Neural progenitor cell (in vitro differentiated cells): ENCODE results near the gene LRCH4. TPM values are rescaled to one million over a fixed set of nuclear protein-coding genes. Genes with fewer than 3 reads are reported as not detected.

Experiments
- DNase-seq: peaks from one replicate; pipeline ENCODE4 v3.0.0-alpha.2; 2016; ENCODE audit warnings: low spot score
- H2AFZ ChIP-seq: fragments of 200-600 bp; sonication (generic); replicated peaks from 2 replicates; pipeline ENCODE4 v1.6.1; 2016; ENCODE audit warnings: antibody characterized with exemption
- H3F3A ChIP-seq: fragments of 200-600 bp; sonication (generic); 2 replicates; pipeline ENCODE4 v1.6.1; 2016; ENCODE audit warnings: antibody characterized with exemption, low read depth
- H3K27ac ChIP-seq: fragments of 200-600 bp; sonication (generic); 2 replicates; pipeline ENCODE4 v1.5.1; 2016; ENCODE audit warnings: mild to moderate bottlenecking
- H3K27me3 ChIP-seq: fragments of 200-600 bp; sonication (generic); 2 replicates; pipeline ENCODE4 v1.6.1; 2016; ENCODE audit warnings: mild to moderate bottlenecking, moderate library complexity
- H3K36me3 ChIP-seq: fragments of 200-600 bp; sonication (generic); 2 replicates; pipeline ENCODE4 v1.5.1; 2016
- H3K4me1 ChIP-seq: fragments of 200-600 bp; sonication (generic); 2 replicates; pipeline ENCODE4 v1.6.1; 2016; ENCODE audit warnings: mixed run types
- H3K4me2 ChIP-seq: fragments of 200-600 bp; sonication (generic); 2 replicates; pipeline ENCODE4 v1.6.1; 2016
- H3K4me3 ChIP-seq: fragments of 200-600 bp; sonication (generic); 2 replicates; pipeline ENCODE4 v1.5.1; 2016
- H3K79me2 ChIP-seq: fragments of 200-600 bp; sonication (generic); 2 replicates; pipeline ENCODE4 v1.6.1; 2016; ENCODE audit warnings: low read depth
- H3K9ac ChIP-seq: fragments of 200-600 bp; sonication (generic); 2 replicates; pipeline ENCODE4 v1.6.1; 2016
- H3K9me3 ChIP-seq: fragments of 200-600 bp; sonication (generic); 2 replicates; pipeline ENCODE4 v1.5.1; 2016; ENCODE audit warnings: low read depth
- H4K20me1 ChIP-seq: fragments of 200-600 bp; sonication (generic); 2 replicates; pipeline ENCODE4 v1.6.1; 2016; ENCODE audit warnings: low read depth
- H3K27ac Mint-ChIP-seq: 3 replicates; pipeline ENCODE4 v1.8.0; 2021; ENCODE audit warnings: mixed read lengths
- H3K27me3 Mint-ChIP-seq: 2 replicates; pipeline ENCODE4 v1.8.0; 2022; ENCODE audit warnings: low read depth, mild to moderate bottlenecking, inconsistent platforms, moderate library complexity, mixed read lengths; ENCODE audit not compliant: insufficient read depth
- H3K36me3 Mint-ChIP-seq: 3 replicates; pipeline ENCODE4 v1.8.0; 2021; ENCODE audit warnings: mixed read lengths
- H3K4me1 Mint-ChIP-seq: 3 replicates; pipeline ENCODE4 v1.8.0; 2021; ENCODE audit warnings: mixed read lengths
- H3K4me3 Mint-ChIP-seq: 3 replicates; pipeline ENCODE4 v1.8.0; 2021; ENCODE audit warnings: mild to moderate bottlenecking, moderate library complexity, mixed read lengths
- H3K9me3 Mint-ChIP-seq: 3 replicates; pipeline ENCODE4 v1.8.0; 2020; ENCODE audit warnings: mixed read lengths
- EZH2 ChIP-seq: fragments of 200-600 bp; sonication (generic); IDR thresholded peaks from 2 replicates; pipeline ENCODE4 v1.6.1; 2017; ENCODE audit warnings: antibody characterized with exemption, mild to moderate bottlenecking, moderate library complexity
- EZH2phosphoT487 ChIP-seq: fragments of 200-600 bp; sonication (generic); IDR thresholded peaks from 2 replicates; pipeline ENCODE4 v1.6.1; 2017; ENCODE audit warnings: antibody characterized with exemption
- total RNA-seq: library from RNA; depleted of rRNA; stranded (reverse); fragments of >200 nt; gene quantifications from 2 replicates; pipeline ENCODE4 v1.2.3, GENCODE V29; 2015; ENCODE audit warnings: low replicate concordance
- TF ChIP-seq, protein P1 (sequence below): fragments of 200-600 bp; sonication (generic); IDR thresholded peaks from 2 replicates; pipeline ENCODE4 v1.5.1; 2017; ENCODE audit warnings: antibody characterized with exemption, mild to moderate bottlenecking

The LRCH4 gene
- total RNA-seq, 1 donor from 2014 or later = 4.5 TPM

GRCh38 chr7:100609958-100610357, 24.0 kb upstream of the LRCH4 start:
- Histone ChIP-seq H3F3A (peaks cover 32% of the 10 kb centered on the region), H3K36me3 (no peaks in the 10 kb centered on the region), H3K27me3 (peaks cover 22% of the 10 kb centered on the region), H3K27ac (no peak overlapping the region), H3K79me2 (no peaks in the 10 kb centered on the region), H2AFZ (no peak overlapping the region), H3K9ac (no peak overlapping the region), H3K4me3 (no peak overlapping the region), H3K4me2 (no peak overlapping the region), H3K9me3 (no peaks in the 10 kb centered on the region), H3K4me1 (peaks cover 8% of the 10 kb centered on the region), H4K20me1 (peaks cover 5% of the 10 kb centered on the region)
- peaks cover 2% of the 10 kb centered on the region for H3K36me3 Mint-ChIP-seq
- peaks cover 17% of the 10 kb centered on the region for H3K27me3 Mint-ChIP-seq
- no peak for DNase-seq
- H3K4me1 Mint-ChIP-seq = peaks cover 25% of the 10 kb centered on the region
- peak overlapping the region; percentile 9 for H3K27ac Mint-ChIP-seq
- TF ChIP-seq, protein P1, sequence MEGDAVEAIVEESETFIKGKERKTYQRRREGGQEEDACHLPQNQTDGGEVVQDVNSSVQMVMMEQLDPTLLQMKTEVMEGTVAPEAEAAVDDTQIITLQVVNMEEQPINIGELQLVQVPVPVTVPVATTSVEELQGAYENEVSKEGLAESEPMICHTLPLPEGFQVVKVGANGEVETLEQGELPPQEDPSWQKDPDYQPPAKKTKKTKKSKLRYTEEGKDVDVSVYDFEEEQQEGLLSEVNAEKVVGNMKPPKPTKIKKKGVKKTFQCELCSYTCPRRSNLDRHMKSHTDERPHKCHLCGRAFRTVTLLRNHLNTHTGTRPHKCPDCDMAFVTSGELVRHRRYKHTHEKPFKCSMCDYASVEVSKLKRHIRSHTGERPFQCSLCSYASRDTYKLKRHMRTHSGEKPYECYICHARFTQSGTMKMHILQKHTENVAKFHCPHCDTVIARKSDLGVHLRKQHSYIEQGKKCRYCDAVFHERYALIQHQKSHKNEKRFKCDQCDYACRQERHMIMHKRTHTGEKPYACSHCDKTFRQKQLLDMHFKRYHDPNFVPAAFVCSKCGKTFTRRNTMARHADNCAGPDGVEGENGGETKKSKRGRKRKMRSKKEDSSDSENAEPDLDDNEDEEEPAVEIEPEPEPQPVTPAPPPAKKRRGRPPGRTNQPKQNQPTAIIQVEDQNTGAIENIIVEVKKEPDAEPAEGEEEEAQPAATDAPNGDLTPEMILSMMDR = no peak
- TF ChIP-seq EZH2phosphoT487 = no peak
- no peak for TF ChIP-seq EZH2
- no peak overlapping the region for H3K4me3 Mint-ChIP-seq
- H3K9me3 Mint-ChIP-seq = no peaks in the 10 kb centered on the region

- Mint-ChIP-seq H3K36me3 (no peaks in the 10 kb centered on the region), H3K4me1 (peaks cover 34% of the 10 kb centered on the region), H3K27ac (no peak overlapping the region), H3K9me3 (no peaks in the 10 kb centered on the region), H3K27me3 (peaks cover 18% of the 10 kb centered on the region), H3K4me3 (peak overlapping the region; percentile 36)
- Histone ChIP-seq H4K20me1 (peaks cover 5% of the 10 kb centered on the region), H3K27ac (no peak overlapping the region), H2AFZ (no peak overlapping the region), H3K9ac (no peak overlapping the region), H3K4me1 (peaks cover 25% of the 10 kb centered on the region), H3K27me3 (peaks cover 30% of the 10 kb centered on the region), H3K4me2 (no peak overlapping the region), H3K9me3 (no peaks in the 10 kb centered on the region), H3F3A (peaks cover 50% of the 10 kb centered on the region), H3K4me3 (no peak overlapping the region), H3K79me2 (no peaks in the 10 kb centered on the region), H3K36me3 (no peaks in the 10 kb centered on the region)
- no peak for TF ChIP-seq EZH2phosphoT487
- TF ChIP-seq EZH2 = no peak
- TF ChIP-seq, protein P1 = no peak
- no peak for DNase-seq
Observed at GRCh38 chr7:100607111-100607510, 21.2 kb upstream of the LRCH4 start.

GRCh38 chr7:100606313-100606712, 20.4 kb upstream of the LRCH4 start:
- no peaks in the 10 kb centered on the region for H3K36me3 ChIP-seq
- DNase-seq = no peak
- H3K79me2 ChIP-seq = no peaks in the 10 kb centered on the region
- peaks cover 30% of the 10 kb centered on the region for H3K27me3 ChIP-seq
- TF ChIP-seq EZH2 = no peak
- TF ChIP-seq, protein P1 = no peak
- TF ChIP-seq EZH2phosphoT487 = no peak
- no peak overlapping the region for H2AFZ ChIP-seq
- H3K27ac ChIP-seq = no peak overlapping the region
- peak overlapping the region; percentile 90 for H3K4me2 ChIP-seq
- H3K4me1 ChIP-seq = peaks cover 32% of the 10 kb centered on the region
- no peak overlapping the region for H3K4me3 ChIP-seq
- Mint-ChIP-seq H3K9me3 (no peaks in the 10 kb centered on the region), H3K36me3 (no peaks in the 10 kb centered on the region), H3K4me1 (peaks cover 36% of the 10 kb centered on the region), H3K27ac (no peak overlapping the region), H3K4me3 (peak overlapping the region; percentile 50), H3K27me3 (peaks cover 13% of the 10 kb centered on the region)
- peaks cover 5% of the 10 kb centered on the region for H4K20me1 ChIP-seq
- peaks cover 45% of the 10 kb centered on the region for H3F3A ChIP-seq
- no peaks in the 10 kb centered on the region for H3K9me3 ChIP-seq
- no peak overlapping the region for H3K9ac ChIP-seq
